ENCODE results near the gene TMCO1. TPM values are rescaled to one million over a fixed set of nuclear protein-coding genes. Genes with fewer than 3 reads are reported as not detected.

Gene TMCO1
- total and polyA plus RNA-seq, 12 donors = 33.4 to 280 (median 120) TPM

DNA sequence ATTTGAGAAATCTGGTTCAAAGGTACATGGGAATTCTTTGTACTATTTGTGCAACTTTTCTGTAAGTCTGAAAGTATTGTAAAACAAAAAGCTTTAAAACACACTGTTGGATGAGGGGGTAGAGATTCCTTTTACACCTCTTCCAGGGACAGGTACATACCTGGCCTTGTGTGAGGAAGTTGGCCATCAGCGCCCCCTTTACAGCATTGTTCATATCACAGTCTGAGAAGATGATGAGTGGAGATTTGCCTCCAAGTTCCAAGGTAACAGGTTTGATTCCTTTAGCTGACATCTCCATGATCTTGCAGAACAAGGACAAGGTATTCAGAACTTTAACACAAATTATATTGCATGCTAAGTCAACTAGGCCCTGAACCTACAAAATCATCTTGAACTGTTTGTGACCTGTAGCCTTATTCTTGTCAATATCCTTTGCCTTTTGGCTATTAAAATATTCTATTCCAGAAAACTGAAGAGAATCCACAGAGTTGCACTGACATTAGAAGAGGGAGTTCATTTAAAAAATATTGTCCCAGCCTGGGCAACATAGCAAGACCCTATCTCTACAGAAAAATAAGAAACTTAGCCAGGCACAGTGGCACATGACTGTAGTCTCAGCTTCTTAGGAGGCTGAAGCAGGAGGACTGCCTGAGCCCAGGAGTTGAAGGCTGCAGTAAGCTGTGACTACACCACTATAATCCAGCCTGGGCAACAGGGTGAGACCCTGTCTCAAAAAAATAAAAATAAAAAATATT, 89.2 kb downstream of the TMCO1 start:
- no peak overlapping the region for H3K27ac ChIP-seq
- TF ChIP-seq POLR2A (IDR thresholded peaks at IDR 0.05) = no peak
- TF ChIP-seq, protein P1, sequence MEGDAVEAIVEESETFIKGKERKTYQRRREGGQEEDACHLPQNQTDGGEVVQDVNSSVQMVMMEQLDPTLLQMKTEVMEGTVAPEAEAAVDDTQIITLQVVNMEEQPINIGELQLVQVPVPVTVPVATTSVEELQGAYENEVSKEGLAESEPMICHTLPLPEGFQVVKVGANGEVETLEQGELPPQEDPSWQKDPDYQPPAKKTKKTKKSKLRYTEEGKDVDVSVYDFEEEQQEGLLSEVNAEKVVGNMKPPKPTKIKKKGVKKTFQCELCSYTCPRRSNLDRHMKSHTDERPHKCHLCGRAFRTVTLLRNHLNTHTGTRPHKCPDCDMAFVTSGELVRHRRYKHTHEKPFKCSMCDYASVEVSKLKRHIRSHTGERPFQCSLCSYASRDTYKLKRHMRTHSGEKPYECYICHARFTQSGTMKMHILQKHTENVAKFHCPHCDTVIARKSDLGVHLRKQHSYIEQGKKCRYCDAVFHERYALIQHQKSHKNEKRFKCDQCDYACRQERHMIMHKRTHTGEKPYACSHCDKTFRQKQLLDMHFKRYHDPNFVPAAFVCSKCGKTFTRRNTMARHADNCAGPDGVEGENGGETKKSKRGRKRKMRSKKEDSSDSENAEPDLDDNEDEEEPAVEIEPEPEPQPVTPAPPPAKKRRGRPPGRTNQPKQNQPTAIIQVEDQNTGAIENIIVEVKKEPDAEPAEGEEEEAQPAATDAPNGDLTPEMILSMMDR (IDR thresholded peaks at IDR 0.05) = no peak
- no peaks in the 10 kb centered on the region for H3K9me3 ChIP-seq (replicated peaks in 1 of 3)
- no peak overlapping the region for H3K4me3 ChIP-seq
- intact Hi-C loops (cut with DNase I) = loop anchor here in 1 of 2 donors (10.0 kb wide), 1 partner anchor 45 kb away; the partner anchor contains the start of gene MGST3
- no peaks in the 10 kb centered on the region for H3K27me3 ChIP-seq
- peaks cover 0 to 66% of the 10 kb centered on the region in 2 donors for H3K36me3 ChIP-seq (replicated peaks in 1 of 2)
- no peak for DNase-seq
- H3K4me1 ChIP-seq (replicated peaks in 1 of 2) = peaks cover 0 to 9% of the 10 kb centered on the region in 2 donors
- 33 to 100% (median 75%) methylated on average over 1 of the region's 1 CpG for WGBS, 4 donors

DNA sequence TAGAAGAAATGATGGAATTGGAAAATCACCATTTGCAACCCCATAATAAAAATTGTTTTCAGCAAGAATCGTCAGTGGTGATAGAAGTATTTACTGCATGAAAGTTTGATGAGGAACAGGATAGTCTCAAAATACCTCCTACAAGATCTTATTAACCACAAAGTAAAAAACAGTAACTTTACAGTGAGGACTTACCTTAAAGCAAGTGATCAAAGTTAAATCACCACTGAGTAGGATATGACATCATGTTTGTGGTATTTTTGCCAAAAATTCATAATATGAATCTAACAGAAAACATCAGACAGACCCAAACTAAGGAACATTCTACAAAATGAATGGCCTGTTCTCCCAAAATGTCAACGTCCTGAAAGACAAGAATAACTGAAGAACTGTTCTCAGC, 90.2 kb downstream of the TMCO1 start:
- Histone ChIP-seq H3K4me3 (no peak overlapping the region), H3K27ac (no peak overlapping the region), H3K36me3 (replicated peaks in 1 of 2) (peaks cover 0 to 66% of the 10 kb centered on the region in 2 donors), H3K4me1 (replicated peaks in 1 of 2) (no peaks in the 10 kb centered on the region), H3K27me3 (no peaks in the 10 kb centered on the region), H3K9me3 (replicated peaks in 1 of 3) (no peaks in the 10 kb centered on the region)
- DNase-seq = no peak
- intact Hi-C loops (cut with DNase I) = no loop called here
- TF ChIP-seq, protein P1 (IDR thresholded peaks at IDR 0.05) = no peak
- no peak for TF ChIP-seq POLR2A (IDR thresholded peaks at IDR 0.05)
- WGBS, 4 donors = 0 to 35% (median 13%) methylated on average over 2 of the region's 2 CpGs

Other genes with a start within 250 kb of the TMCO1 start
- not detected for gene LRRC52, start 224.9 kb downstream of the TMCO1 start, total RNA-seq
- not detected for gene LRRC52, start 224.9 kb downstream of the TMCO1 start, polyA plus RNA-seq
- 100 to 1,000 TPM; 193 to 441 (median 254) TPM for gene MGST3, start 137.6 kb downstream of the TMCO1 start, total RNA-seq
- gene MGST3, start 137.6 kb downstream of the TMCO1 start, polyA plus RNA-seq = 100 to 1,000 TPM; 287 to 434 (median 289) TPM
- 100 to 1,000 TPM; 127 to 269 (median 173) TPM for gene ALDH9A1, start 70.3 kb downstream of the TMCO1 start, total RNA-seq
- 100 to 1,000 TPM in 1 of 3 donors, 10 to 100 TPM in 2; 36.0 to 232 (median 70.0) TPM for gene ALDH9A1, start 70.3 kb downstream of the TMCO1 start, polyA plus RNA-seq
- 10 to 100 TPM in 8 of 9 donors, 1 to 10 TPM in 1; 5.4 to 22.7 (median 14.3) TPM for gene UCK2, start 58.7 kb upstream of the TMCO1 start, total RNA-seq
- 10 to 100 TPM; 11.9 to 19.1 (median 13.1) TPM for gene UCK2, start 58.7 kb upstream of the TMCO1 start, polyA plus RNA-seq